RPMI7951 (cell line): Measurements from ENCODE around the gene TTC9B. TPM values are rescaled to one million over a fixed set of nuclear protein-coding genes. Genes with fewer than 3 reads are reported as not detected.
A peak's percentile ranks its signal among the peaks of the same experiment; 100 is the strongest.
"Not testable (repeated sequence)": the region's sequence is repeated elsewhere in the genome, so short reads cannot be mapped to it uniquely, and the experiment has no call there.

Experiments
- DNase-seq: peaks from one replicate; pipeline ENCODE4 v3.0.0-alpha.2; 2012; ENCODE audit warnings: low read depth
- total RNA-seq: library from RNA; depleted of rRNA; stranded (reverse); fragments of >200 nt; shearing (Covaris generic); gene quantifications from 2 replicates; pipeline ENCODE4 v1.2.3, GENCODE V29; 2014

Gene TTC9B
- total RNA-seq, 1 experiment from 2014 or later: not detected

- no peak for DNase-seq
Measured at GRCh38 chr19:40232949-40233810, 15.0 kb upstream of the TTC9B start.

- DNase-seq: no peak
Measured at GRCh38 chr19:40232479-40232878, 14.3 kb upstream of the TTC9B start.

GRCh38 chr19:40231544-40232424 lies 13.6 kb upstream of the TTC9B start:
- DNase-seq: no peak

GRCh38 chr19:40231057-40231456 lies 12.9 kb upstream of the TTC9B start:
- DNase-seq: no peak

- no peak for DNase-seq
Measured at GRCh38 chr19:40229926-40230417, 11.8 kb upstream of the TTC9B start.

GRCh38 chr19:40229484-40229883 lies 11.3 kb upstream of the TTC9B start:
- peak; percentile 31 for DNase-seq

- DNase-seq: no peak
Measured at GRCh38 chr19:40228863-40229262, 10.7 kb upstream of the TTC9B start.

GRCh38 chr19:40228346-40228745 lies 10.2 kb upstream of the TTC9B start:
- DNase-seq: no peak

GRCh38 chr19:40225440-40226305 lies 7.5 kb upstream of the TTC9B start:
- peak; percentile 17 for DNase-seq

GRCh38 chr19:40224342-40225150 lies 6.4 kb upstream of the TTC9B start:
- no peak for DNase-seq

GRCh38 chr19:40223135-40223822 lies 5.1 kb upstream of the TTC9B start:
- no peak for DNase-seq

GRCh38 chr19:40221858-40222619 lies 3.9 kb upstream of the TTC9B start:
- DNase-seq: peak; percentile 85

- no peak for DNase-seq
Measured at GRCh38 chr19:40220674-40221073, 2.5 kb upstream of the TTC9B start.

- peak; percentile 78 for DNase-seq
Measured at GRCh38 chr19:40219721-40220276, 1.6 kb upstream of the TTC9B start.

GRCh38 chr19:40219029-40219428 lies 845 bp upstream of the TTC9B start:
- not testable (repeated sequence) for DNase-seq

GRCh38 chr19:40217027-40217810 lies 965 bp downstream of the TTC9B start:
- DNase-seq: no peak

GRCh38 chr19:40216777-40217026 lies 1.5 kb downstream of the TTC9B start:
- DNase-seq: no peak

- DNase-seq: no peak
Measured at GRCh38 chr19:40216013-40216776, 2.0 kb downstream of the TTC9B start.
